DMS153 treated with DMSO at 0.1 percent for 48 hours (cell line): Measurements from ENCODE around the gene SLAIN1.

Source experiments
- DNase-seq: peaks from one replicate; lab custom pipeline; 2025; ENCODE audit not compliant: unreplicated experiment; lab: John Stamatoyannopoulos, UW

Gene SLAIN1

DNA sequence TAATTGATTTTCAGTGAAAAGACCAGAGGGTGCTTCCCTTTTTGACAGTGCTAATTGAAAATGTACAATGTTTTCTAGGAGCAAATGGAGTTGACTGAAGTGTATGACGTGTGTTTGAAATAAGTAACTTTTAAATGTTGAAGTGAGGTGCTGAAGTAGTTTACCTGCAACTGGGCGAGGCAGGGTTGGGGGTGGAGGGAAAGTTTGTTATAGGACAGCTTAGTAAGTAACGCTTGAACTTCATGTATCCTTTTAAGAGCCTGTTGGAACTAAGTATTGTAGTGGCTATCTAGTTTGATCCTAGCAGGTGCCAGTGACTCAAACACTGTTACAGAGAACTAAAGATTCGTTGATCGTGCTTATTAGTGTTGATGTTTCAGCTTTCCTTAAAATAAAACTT is 5.9 kb downstream of the SLAIN1 start:
- no peak for DNase-seq

DNA sequence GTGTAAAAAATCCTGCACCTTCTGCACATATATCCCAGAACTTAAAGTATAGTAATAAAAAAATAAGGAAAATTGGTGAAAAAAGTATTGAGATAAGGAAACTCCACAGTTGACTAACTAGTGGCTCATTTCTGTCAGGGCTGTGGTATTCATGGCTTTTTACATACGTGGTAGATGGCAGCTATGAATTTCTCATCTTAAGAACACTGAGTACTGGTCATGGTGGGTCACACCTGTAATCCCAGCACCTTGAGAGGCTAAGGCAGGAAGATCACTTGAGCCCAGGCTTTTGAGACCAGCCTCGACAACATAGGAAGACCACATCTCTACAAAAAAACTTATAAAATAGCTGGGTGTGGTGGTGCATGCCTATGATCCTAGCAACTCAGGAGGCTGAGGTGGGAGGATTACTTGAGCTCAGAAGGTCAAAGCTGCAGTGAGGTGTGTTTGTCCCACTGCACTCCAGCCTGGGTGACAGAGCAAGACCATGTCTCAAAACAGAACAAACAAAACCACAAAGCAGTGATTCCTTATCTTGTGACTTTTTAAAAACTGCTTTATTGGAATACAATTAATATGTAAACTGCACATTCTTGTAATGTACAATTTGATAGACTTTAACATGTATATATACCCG is 16.8 kb downstream of the SLAIN1 start:
- DNase-seq, result no peak

DNA sequence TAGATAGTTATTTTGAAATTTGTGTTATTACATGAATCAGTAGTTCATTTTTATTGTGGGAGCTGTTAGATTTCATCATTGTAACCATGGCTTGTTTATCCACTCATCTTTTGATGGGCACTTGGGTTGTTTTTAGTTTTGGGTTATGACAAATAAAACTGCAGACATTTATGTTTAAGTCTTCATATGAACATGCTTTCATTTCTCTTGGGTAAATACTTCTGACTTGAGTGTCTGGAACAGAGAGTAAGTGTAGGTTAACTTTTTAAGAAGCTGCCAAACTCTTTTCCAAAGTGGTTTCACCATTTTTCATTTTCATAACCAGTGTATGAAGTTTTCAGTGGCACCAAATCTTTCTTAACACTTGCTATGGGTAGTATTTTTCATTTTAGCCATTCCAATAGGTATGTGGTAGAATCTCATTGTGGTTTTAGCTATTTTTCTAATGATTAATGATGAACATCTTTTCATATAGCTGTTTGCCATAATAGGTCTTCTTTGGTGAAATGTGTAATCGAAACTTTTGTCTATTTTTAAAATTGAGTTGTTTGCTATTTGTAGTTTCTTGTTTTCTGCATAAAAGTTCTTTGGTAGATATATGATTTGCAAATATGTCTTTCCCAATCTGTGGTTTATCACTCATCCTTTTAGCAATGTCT is 17.9 kb downstream of the SLAIN1 start:
- no peak for DNase-seq

- no peak for DNase-seq
These were observed 19.2 kb downstream of the SLAIN1 start for GRCh38 chr13:77716692-77717091.

DNA sequence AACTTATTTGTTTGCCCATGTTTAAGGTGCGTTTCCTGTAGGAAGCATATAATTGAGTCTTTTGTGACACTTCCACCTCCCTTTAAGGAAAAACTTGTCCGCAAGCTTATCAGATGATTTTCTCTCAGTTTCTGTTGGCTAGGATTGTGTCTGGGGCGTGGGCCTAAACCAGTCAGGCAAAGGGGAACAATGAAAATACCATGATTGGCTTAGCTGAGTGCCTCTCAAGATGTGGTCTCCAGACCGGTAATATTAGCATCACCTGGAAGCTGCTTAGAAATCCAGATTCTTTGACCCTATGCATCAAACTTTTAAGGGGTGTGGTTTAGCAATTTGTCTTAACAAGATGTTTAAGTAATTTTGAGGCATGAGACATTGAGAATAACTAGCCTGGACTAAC is 20.0 kb downstream of the SLAIN1 start:
- no peak for DNase-seq

DNA sequence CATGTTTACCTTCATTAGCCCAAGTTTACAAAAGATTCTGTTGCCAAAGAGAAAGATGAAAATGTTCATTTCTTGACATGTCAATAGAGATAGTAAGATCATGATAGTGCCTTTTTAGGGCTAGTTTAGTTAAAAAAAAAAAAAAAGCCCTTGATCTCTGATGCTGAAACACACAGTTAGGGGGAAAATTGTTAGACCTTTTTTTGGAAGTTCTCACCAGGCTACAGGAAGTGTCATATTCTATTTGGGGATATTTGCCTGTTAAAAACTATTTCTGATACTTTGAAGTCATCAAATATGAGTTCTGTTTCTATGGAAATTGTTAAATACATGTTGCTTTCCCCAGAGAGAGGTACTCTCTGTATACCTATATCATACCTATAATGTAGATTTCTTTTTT is 21.6 kb downstream of the SLAIN1 start:
- no peak for DNase-seq

DNA sequence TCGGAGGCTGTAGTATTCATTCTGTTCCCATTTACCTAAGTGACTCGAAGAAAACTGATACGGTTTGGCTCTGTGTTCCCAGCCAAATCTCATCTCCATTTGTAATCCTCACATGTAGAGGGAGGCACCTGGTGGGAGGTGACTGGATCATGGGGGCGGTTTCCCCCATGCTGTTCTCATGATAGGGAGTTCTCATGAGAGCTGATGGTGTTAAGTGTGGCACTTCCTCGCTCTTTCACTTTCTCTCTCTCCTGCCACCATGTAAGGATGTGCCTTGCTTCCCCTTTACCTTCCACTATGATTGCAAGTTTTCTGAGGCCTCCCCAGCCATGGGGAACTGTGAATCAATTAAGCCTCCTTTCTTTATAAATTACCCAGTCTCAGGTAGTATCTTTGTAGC is 23.5 kb downstream of the SLAIN1 start:
- DNase-seq, result no peak

DNA sequence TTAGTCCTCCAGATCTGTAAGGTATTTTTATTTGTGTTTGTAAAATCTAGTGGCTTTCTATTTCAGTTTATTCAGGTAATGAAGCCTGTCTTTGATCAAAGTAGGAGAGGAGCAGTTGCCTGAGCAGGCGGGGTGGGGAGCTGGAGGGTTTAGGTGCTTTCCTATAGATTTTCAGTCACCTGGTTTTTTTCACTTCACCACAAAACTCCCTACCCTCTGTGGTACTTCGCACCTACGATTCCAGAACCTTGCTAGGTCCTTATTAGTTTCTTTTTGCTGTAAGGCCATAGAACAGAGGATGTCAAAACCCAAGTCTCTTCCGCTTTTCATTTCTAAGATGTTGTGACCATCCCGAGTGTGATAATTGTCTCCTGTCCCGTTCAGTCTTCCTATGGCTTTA is 26.6 kb downstream of the SLAIN1 start:
- DNase-seq, result no peak

DNA sequence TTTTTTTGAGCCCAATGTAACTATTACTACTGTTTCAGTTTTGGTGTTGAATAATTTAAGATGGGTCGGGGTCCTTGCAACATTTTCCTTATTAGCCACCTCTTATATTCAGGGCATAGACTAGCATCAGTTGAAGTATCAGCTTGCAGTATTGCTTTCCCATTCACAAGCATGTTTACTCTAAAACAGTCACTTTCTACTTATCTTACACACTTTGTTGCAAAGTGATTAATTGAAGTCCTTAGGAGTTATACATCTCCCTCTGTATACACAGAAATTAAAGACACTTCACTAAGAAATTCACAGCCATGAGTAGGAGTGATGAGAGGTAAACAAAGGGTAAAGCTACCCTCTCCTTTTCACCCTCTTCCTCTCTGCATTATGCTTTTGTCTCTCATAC is 27.6 kb downstream of the SLAIN1 start:
- no peak for DNase-seq

GRCh38 chr13:77728265-77729125 is 31.0 kb downstream of the SLAIN1 start:
- no peak for DNase-seq

GRCh38 chr13:77729502-77730221 is 32.2 kb downstream of the SLAIN1 start:
- DNase-seq, result no peak

DNA sequence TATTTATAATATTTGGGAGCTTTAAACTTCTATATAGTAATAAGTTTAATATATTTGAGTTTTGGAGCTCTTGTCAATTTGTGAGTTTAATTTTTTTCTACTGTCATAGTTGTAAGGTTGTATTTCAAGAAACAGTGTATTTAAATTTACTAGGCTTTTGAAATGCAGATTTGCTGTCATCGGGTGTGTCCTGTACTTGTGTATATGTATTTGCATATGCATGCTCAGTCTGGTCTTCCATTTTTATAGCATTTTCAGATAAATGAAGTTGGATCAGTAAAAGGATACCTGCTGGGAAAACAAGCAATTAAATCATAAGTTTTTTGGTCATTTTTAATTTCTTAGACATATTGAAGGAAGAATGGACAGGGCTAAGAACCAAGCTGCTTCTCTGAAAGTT is 33.1 kb downstream of the SLAIN1 start:
- no peak for DNase-seq

GRCh38 chr13:77732287-77732686 is 34.8 kb downstream of the SLAIN1 start:
- no peak for DNase-seq

DNA sequence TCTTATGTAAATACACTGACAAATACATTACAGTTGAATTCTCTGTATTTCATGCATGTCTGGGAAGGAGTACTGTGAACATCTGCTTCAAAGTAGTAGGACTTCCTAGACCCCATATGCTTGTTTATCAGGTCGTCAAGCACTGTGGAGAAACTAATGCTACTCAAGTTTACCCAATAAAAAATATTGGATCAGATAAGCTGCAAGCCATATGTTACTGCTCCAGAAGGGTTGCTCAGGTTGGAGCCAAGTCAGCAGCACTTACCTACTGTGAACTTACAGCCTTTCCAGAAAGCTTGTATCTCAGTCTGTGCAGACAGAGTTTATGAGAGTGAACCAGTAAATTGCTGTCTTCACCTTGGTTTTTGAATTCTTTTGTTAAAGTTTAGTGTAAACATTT is 36.2 kb downstream of the SLAIN1 start:
- no peak for DNase-seq

DNA sequence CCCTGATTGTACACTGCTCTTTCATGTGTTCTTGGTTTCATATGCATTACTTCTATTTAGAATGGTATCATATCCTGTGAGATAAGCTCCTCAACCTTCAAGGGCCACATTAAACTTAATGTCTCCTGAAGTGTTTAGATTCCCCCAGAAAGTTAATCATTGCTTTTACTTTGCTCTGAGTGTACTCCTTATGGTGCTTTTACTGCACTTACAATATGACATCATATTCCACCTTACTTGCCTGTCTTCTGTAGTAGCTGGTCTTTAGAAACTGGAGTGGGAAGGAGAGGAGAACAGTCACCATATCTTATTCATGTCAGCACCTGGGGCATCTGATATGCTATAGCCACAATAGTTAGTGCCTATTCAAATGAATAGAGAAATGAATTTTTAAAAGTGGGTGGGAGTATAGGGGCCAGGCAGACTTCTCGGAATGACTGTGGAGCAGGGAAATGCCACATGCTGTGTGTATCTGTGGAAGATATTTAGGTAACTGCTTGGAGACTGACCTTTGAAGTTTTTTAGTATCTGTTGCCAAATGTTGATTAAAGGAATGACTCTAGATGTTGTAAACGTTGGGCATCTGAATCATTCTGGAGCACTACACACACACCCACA is 40.2 kb downstream of the SLAIN1 start:
- DNase-seq, result no peak

DNA sequence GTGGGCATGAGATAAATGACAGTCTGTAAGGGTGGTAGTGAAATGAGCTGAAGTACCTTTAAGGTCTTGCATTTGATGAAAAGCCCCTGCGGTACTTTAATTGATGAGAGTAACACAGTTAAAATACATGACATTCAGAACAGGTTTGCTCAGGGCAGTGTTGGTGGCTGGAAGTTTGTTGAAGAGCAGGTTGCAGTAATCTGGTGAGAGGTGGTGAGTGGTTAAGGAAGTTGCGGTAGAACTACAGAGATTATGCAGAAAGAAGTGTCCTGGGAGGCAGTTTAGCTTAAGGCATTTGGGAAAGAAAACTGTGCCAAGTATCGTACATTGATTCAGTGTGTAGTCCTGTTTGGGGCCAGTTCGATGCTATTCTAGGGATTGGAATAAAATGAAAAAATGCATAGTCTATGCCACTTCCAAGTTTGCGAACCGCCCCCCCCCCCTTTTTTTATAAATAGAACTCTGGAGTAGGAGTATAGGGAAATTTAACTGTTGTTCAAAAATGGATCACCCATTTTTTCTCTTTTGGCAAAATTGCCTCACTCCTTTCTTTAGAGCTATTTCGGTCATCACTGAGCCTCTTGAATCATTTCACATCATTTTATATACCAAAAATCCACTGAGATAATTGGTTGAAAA is 42.7 kb downstream of the SLAIN1 start:
- no peak for DNase-seq

- DNase-seq, result no peak
These were observed 43.6 kb downstream of the SLAIN1 start for GRCh38 chr13:77740931-77741596.

DNA sequence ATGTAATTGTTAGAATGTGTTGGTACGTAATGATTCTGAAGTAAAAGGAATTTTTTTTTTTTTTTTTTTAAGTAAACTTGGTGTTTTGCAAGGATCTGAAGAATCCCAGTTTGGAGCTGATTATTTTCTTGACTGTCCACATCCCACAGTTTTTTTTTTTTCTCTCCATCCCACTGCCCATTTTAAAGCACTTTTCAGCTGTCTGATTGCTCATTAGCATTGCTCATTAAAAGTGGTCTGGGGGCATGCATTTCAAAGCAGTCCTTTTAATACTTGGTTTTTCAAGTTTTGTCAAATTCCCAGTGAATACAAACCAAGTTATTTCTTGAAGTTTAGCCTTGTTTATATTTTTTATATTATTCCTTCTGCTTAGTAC is 44.1 kb downstream of the SLAIN1 start:
- DNase-seq, result no peak

DNA sequence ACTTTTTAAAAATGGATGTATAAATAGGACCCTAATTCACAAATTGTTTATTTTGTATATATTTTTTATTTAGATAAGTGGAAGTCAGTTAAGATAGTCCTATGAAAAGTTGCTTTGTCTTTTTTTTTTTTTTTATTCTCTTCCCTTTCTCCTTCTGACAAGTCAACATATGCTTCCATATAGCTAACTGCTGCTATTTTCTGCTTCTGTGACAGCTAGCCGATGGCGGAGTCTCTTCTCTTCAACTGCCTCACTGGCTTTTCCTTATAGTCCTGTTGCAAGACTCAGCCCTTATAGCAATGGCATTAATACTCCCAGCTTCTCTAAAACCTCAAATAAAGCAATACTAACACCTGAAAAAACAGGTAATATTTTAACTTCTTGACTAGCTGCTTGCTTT is 45.3 kb downstream of the SLAIN1 start:
- DNase-seq, result no peak

- DNase-seq, result no peak
These were observed 48.3 kb downstream of the SLAIN1 start for GRCh38 chr13:77745784-77746183.
